Upper lobe of left lung (tissue), 4 donors: ENCODE data around the gene CCDC88B.

Experiments used
- EP300 ChIP-seq, 4 donors: sonication (generic); formaldehyde crosslinking; IDR thresholded peaks; one replicate each; pipeline ENCODE4 v1.5.1; 2017; ENCODE audit warnings: antibody characterized with exemption in 4 of 4, control low read depth in 2 of 4
- POLR2AphosphoS5 ChIP-seq, 2 donors: sonication (generic); formaldehyde crosslinking; IDR thresholded peaks; one replicate each; pipeline ENCODE4 v1.5.1; 2017; ENCODE audit warnings: antibody characterized with exemption in 2 of 2

DNA sequence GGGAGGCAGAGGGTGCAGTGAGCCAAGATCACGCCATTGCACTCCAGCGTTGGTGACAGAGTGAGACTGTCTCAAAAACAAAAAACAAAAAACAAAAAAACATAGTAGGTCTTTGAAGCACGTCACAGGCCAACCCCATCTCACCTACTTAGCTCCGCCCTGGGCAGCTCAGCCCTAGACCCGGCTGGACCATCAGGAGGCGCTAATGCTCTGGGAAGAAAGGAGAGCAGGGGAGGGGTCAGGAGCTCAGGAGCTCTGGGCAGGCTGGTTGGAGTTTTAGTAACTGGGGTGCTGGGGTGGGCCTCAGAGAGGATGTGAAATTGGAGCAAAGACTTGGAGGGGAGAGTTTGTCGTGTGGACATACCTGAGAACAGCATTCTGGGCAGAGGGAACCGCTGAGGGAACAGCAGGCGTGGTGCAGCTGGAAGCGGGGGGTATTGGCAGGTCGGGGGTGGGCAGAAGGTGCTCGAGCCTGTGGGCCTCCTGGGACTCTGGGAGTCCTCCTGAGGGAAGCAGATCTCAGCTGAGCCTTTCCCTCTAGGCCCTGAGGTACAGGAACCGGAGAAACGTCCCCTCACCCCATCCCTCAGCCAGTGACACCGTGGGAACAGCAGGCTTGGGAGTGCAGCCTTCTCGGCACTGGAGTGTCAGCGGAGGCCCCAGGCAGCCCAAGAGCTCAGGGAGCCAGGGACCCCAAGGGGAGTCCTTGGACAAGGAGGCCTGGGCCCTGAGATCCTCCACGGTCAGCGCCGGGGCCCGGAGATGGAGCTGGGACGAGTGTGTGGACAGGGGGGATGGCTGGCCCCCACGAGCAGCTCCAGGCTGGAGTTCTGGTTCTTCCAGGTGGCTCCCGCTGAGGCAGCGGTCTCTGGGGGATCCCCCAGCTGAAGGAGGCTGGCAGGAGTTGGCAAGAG, 16.8 kb downstream of the CCDC88B start:
- TF ChIP-seq POLR2AphosphoS5 (IDR thresholded peaks at IDR 0.05) (no peak), EP300 (IDR thresholded peaks at IDR 0.05) (no peak)
